DOHH2 (cell line): ENCODE results near the gene TMEM54.

Experiments used
- H3F3A ChIP-seq: fragments of 200-600 bp; sonication (generic), shearing (Covaris generic); 2 replicates; pipeline ENCODE4 v1.6.0; 2016; ENCODE audit warnings: antibody characterized with exemption, mild to moderate bottlenecking; ENCODE audit not compliant: control insufficient read depth, insufficient read depth
- H3K27ac ChIP-seq: fragments of 200-600 bp; sonication (generic); 2 replicates; pipeline ENCODE4 v1.5.1; 2014; ENCODE audit warnings: low read depth, mild to moderate bottlenecking, low read length, moderate library complexity
- H3K27me3 ChIP-seq: fragments of 200-600 bp; sonication (generic); 2 replicates; pipeline ENCODE4 v1.6.1; 2014; ENCODE audit warnings: mild to moderate bottlenecking, low read length, mixed read lengths; ENCODE audit not compliant: control insufficient read depth
- H3K36me3 ChIP-seq: fragments of 200-600 bp; sonication (generic); 2 replicates; pipeline ENCODE4 v1.6.1; 2014; ENCODE audit warnings: mild to moderate bottlenecking, low read length, moderate library complexity, mixed read lengths; ENCODE audit not compliant: control insufficient read depth
- H3K4me1 ChIP-seq: fragments of 200-600 bp; sonication (generic); 2 replicates; pipeline ENCODE4 v1.6.1; 2014; ENCODE audit warnings: mild to moderate bottlenecking, low read length, mixed read lengths; ENCODE audit not compliant: control insufficient read depth
- H3K4me2 ChIP-seq: fragments of 200-600 bp; sonication (generic); 2 replicates; pipeline ENCODE4 v1.6.0; 2014; ENCODE audit warnings: mild to moderate bottlenecking, low read length, moderate library complexity
- H3K4me3 ChIP-seq: fragments of 200-600 bp; sonication (generic); 2 replicates; pipeline ENCODE4 v1.5.1; 2014; ENCODE audit warnings: mild to moderate bottlenecking, low read length, mixed read lengths
- H3K79me2 ChIP-seq: fragments of 200-600 bp; sonication (generic); 2 replicates; pipeline ENCODE4 v1.6.1; 2014; ENCODE audit warnings: mild to moderate bottlenecking, low read length, mixed read lengths; ENCODE audit not compliant: control insufficient read depth
- H3K9me2 ChIP-seq: fragments of 200-600 bp; sonication (generic); replicated peaks from 2 replicates; pipeline ENCODE4 v1.6.1; 2014; ENCODE audit warnings: mild to moderate bottlenecking, low read length, mixed read lengths; ENCODE audit not compliant: control insufficient read depth
- H3K9me3 ChIP-seq: fragments of 200-600 bp; sonication (generic); 2 replicates; pipeline ENCODE4 v1.6.1; 2014; ENCODE audit warnings: antibody characterized with exemption, low read length, mixed read lengths; ENCODE audit not compliant: control insufficient read depth, insufficient read depth
- H4K20me1 ChIP-seq: fragments of 200-600 bp; sonication (generic); 2 replicates; pipeline ENCODE4 v1.6.0; 2014; ENCODE audit warnings: low read depth, mild to moderate bottlenecking, antibody characterized with exemption, low read length, moderate library complexity; ENCODE audit not compliant: control insufficient read depth, insufficient read depth
- CTCF ChIP-seq: fragments of 200-600 bp; sonication (generic); IDR thresholded peaks from one replicate; pipeline ENCODE4 v1.5.1; 2014; ENCODE audit warnings: antibody characterized with exemption, mild to moderate bottlenecking, low read depth, low read length; ENCODE audit not compliant: poor library complexity, severe bottlenecking
- EZH2phosphoT487 ChIP-seq: fragments of 200-600 bp; sonication (generic); IDR thresholded peaks from 2 replicates; pipeline ENCODE4 v1.6.1; 2017; ENCODE audit warnings: borderline replicate concordance, mild to moderate bottlenecking, antibody characterized with exemption, low read length, moderate library complexity, mixed read lengths

The TMEM54 gene

GRCh38 chr1:32919811-32920733 is 18.9 kb upstream of the TMEM54 start:
- no peaks in the 10 kb centered on the region for H3K9me2 ChIP-seq
- H4K20me1 ChIP-seq = no peaks in the 10 kb centered on the region
- no peak overlapping the region for H3K27ac ChIP-seq
- no peaks in the 10 kb centered on the region for H3K4me1 ChIP-seq
- TF ChIP-seq EZH2phosphoT487 (no peak), CTCF (no peak)
- H3K36me3 ChIP-seq = no peaks in the 10 kb centered on the region
- no peak overlapping the region for H3K4me2 ChIP-seq
- H3F3A ChIP-seq = no peaks in the 10 kb centered on the region
- no peaks in the 10 kb centered on the region for H3K79me2 ChIP-seq
- H3K9me3 ChIP-seq = no peaks in the 10 kb centered on the region
- peaks cover 35% of the 10 kb centered on the region for H3K27me3 ChIP-seq
- no peak overlapping the region for H3K4me3 ChIP-seq

- Histone ChIP-seq H3K27ac (no peak overlapping the region), H4K20me1 (no peaks in the 10 kb centered on the region), H3K79me2 (no peaks in the 10 kb centered on the region), H3F3A (no peaks in the 10 kb centered on the region), H3K36me3 (no peaks in the 10 kb centered on the region), H3K4me1 (no peaks in the 10 kb centered on the region), H3K9me3 (no peaks in the 10 kb centered on the region), H3K9me2 (no peaks in the 10 kb centered on the region), H3K4me2 (no peak overlapping the region), H3K27me3 (peaks cover 20% of the 10 kb centered on the region), H3K4me3 (no peak overlapping the region)
- TF ChIP-seq EZH2phosphoT487 (no peak), CTCF (no peak)
Measured at GRCh38 chr1:32918179-32918578, 17.0 kb upstream of the TMEM54 start.

GRCh38 chr1:32917521-32917920 is 16.3 kb upstream of the TMEM54 start:
- Histone ChIP-seq H3K9me2 (no peaks in the 10 kb centered on the region), H3K79me2 (no peaks in the 10 kb centered on the region), H3K4me2 (no peak overlapping the region), H3K36me3 (no peaks in the 10 kb centered on the region), H3F3A (no peaks in the 10 kb centered on the region), H3K4me3 (no peak overlapping the region), H3K27me3 (peaks cover 14% of the 10 kb centered on the region), H3K9me3 (no peaks in the 10 kb centered on the region), H4K20me1 (no peaks in the 10 kb centered on the region), H3K4me1 (no peaks in the 10 kb centered on the region), H3K27ac (no peak overlapping the region)
- TF ChIP-seq CTCF (no peak), EZH2phosphoT487 (no peak)
